Measurements from ENCODE around the gene PLGRKT. TPM values are rescaled to one million over a fixed set of nuclear protein-coding genes. Genes with fewer than 3 reads are reported as not detected.

PLGRKT gene
- total RNA-seq, 2 experiments from 2014 or later: 10.4 to 26.1 TPM

DNA sequence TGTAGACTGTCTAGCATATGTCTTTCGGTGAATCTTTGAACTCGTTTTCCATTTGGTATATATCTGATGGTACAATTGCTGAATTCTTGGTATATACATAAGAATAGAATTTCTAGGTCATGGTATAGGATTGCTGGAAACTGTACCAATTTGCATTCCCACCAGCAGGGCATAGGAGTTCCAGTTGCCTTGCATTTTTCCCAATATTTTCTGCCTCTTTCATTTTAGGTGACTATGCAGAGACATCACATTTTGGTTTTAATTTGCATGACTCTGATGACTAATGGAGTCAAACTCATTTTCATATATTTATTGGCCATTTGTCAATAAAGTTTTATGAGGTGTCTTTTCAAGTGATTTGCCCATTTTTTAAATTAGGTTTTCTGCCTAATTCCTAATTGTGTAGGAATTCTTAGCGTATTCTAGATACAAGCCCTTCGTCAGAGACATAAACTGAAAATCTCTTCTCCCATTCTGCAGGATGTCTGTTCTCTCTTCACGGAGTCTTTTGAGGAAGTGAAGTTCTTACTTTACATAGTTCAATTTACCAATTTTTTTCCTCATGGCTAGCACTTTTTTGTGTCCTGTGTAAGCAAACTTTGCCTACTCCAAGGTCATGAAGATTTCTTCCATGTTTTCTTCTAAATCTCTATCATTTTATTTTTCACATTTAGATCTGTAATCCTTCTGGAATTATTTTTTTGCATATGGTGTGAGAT lies 43.8 kb upstream of the PLGRKT start:
- Histone ChIP-seq H3K79me2 (ENCODE audit: insufficient read depth, low read depth, low read length) (no peaks in the 10 kb centered on the region), H3K4me2 (ENCODE audit: low read length) (no peak overlapping the region), H2AFZ (ENCODE audit: low read length) (no peak overlapping the region), H3K36me3 (ENCODE audit: insufficient read depth, low read length) (no peaks in the 10 kb centered on the region), H3K27ac (ENCODE audit: low read depth, low read length, poor library complexity, severe bottlenecking) (no peak overlapping the region), H3K9me3 (ENCODE audit: low read length) (no peaks in the 10 kb centered on the region), H3K9me2 (ENCODE audit: insufficient read depth, low read length) (no peaks in the 10 kb centered on the region), H4K20me1 (ENCODE audit: insufficient read depth, low read length) (no peaks in the 10 kb centered on the region), H3K4me3 (ENCODE audit: low read depth, low read length, poor library complexity, severe bottlenecking) (no peak overlapping the region), H3K4me1 (ENCODE audit: insufficient read depth, low read length, poor library complexity, severe bottlenecking) (no peaks in the 10 kb centered on the region)
- ChIA-PET CTCF (ENCODE audit: unreplicated experiment) (no interaction called here), POLR2A (interaction anchor here (0.6 to 0.9 kb wide), 2 partner anchors 129 to 185 kb away, joined by 3 to 4 read pairs; no protein-coding TSS in a partner anchor)
- no peak for DNase-seq (ENCODE audit: low spot score)
- intact Hi-C loops (cut with micrococcal nuclease; ENCODE audit: unreplicated experiment): no loop called here
- TF ChIP-seq, protein P1, sequence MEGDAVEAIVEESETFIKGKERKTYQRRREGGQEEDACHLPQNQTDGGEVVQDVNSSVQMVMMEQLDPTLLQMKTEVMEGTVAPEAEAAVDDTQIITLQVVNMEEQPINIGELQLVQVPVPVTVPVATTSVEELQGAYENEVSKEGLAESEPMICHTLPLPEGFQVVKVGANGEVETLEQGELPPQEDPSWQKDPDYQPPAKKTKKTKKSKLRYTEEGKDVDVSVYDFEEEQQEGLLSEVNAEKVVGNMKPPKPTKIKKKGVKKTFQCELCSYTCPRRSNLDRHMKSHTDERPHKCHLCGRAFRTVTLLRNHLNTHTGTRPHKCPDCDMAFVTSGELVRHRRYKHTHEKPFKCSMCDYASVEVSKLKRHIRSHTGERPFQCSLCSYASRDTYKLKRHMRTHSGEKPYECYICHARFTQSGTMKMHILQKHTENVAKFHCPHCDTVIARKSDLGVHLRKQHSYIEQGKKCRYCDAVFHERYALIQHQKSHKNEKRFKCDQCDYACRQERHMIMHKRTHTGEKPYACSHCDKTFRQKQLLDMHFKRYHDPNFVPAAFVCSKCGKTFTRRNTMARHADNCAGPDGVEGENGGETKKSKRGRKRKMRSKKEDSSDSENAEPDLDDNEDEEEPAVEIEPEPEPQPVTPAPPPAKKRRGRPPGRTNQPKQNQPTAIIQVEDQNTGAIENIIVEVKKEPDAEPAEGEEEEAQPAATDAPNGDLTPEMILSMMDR (conservative IDR thresholded peaks at IDR 0.05; ENCODE audit: low read length): no peak
- TF ChIP-seq EZH2phosphoT487 (IDR thresholded peaks at IDR 0.05; ENCODE audit: borderline replicate concordance, low read depth, low read length): no peak
- BruUV-seq (replicated peaks): no TSS peak

DNA sequence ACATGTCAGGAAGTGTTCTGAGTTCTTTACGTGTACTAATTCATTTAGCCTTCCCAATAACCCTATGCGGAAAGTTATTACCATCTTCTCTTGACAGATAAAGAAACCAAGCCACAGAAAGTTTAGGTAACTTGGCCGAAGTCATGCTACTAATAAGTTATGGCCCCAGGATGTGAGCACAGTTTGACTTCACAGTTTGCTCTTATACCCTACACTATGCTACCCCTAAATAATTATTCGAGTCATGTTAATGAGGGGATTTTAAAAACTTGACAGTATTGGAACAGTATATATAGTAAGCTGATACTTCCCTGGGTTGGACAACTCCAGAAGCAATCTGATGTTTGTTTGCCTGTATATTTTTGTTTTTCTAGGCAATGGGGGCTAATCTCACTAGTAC lies 43.2 kb upstream of the PLGRKT start:
- CTCF ChIA-PET (ENCODE audit: unreplicated experiment): no interaction called here
- intact Hi-C loops (cut with micrococcal nuclease; ENCODE audit: unreplicated experiment): no loop called here

More for the DNA sequence above, 43.2 kb upstream of the PLGRKT start:
- Histone ChIP-seq H2AFZ (ENCODE audit: low read length) (no peak overlapping the region), H3K27ac (ENCODE audit: low read depth, low read length, poor library complexity, severe bottlenecking) (no peak overlapping the region), H3K4me1 (ENCODE audit: insufficient read depth, low read length, poor library complexity, severe bottlenecking) (no peaks in the 10 kb centered on the region), H3K9me3 (ENCODE audit: low read length) (no peaks in the 10 kb centered on the region), H3K9me2 (ENCODE audit: insufficient read depth, low read length) (no peaks in the 10 kb centered on the region), H4K20me1 (ENCODE audit: insufficient read depth, low read length) (no peaks in the 10 kb centered on the region), H3K4me3 (ENCODE audit: low read depth, low read length, poor library complexity, severe bottlenecking) (no peak overlapping the region), H3K36me3 (ENCODE audit: insufficient read depth, low read length) (no peaks in the 10 kb centered on the region), H3K79me2 (ENCODE audit: insufficient read depth, low read depth, low read length) (no peaks in the 10 kb centered on the region), H3K4me2 (ENCODE audit: low read length) (no peak overlapping the region)
- TF ChIP-seq, protein P1 (conservative IDR thresholded peaks at IDR 0.05; ENCODE audit: low read length): no peak
- no peak for TF ChIP-seq EZH2phosphoT487 (IDR thresholded peaks at IDR 0.05; ENCODE audit: borderline replicate concordance, low read depth, low read length)
- no peak for DNase-seq (ENCODE audit: low spot score)
- POLR2A ChIA-PET: interaction anchor here (1.5 kb wide), 1 partner anchor 38 kb away, joined by 5 read pairs; no protein-coding TSS in a partner anchor
- BruUV-seq (replicated peaks): no TSS peak
